CD4-positive, alpha-beta T cell treated with Interleukin-17A for 4 hours (primary cell): ENCODE measurements around the gene ABO.
"Not testable (repeated sequence)": the region's sequence is repeated elsewhere in the genome, so short reads cannot be mapped to it uniquely, and the experiment has no call there.

ENCODE experiments used
- DNase-seq: peaks from one replicate; pipeline ENCODE4 v3.0.0-alpha.2; 2020; ENCODE audit warnings: mixed read lengths

ABO gene

GRCh38 chr9:133238851-133239532, 36.0 kb downstream of the ABO start:
- peak; percentile 73 for DNase-seq

DNA sequence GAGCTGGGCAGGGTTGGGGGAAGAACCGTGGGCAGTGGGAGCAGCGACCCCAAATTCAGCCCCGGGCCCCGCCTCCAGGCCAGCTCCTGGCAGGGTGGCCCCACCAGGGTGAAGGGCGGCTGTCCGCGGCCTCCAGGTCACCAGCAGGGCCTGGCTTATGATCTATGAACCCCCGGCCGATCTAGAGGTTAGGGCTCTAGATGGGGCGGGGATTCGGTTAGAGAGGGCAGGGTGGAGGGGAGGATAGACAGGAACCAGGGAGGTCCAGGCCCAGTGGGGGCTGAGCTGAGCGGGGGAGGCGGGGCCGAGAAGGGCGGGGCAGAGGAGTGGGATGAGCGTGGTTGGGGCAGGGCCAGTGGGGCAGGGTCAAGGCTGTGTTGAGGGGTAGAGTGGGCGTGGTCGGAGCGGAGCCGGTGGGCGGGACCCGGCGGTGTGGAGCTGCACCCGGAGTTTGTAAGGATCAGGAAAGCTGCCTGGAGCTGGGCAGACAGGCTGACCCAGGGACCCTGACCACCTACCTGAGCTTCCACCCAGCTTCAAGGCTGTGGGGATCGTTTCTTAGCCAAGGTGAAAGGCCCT, 36.6 kb downstream of the ABO start:
- DNase-seq = peak; percentile 61

DNA sequence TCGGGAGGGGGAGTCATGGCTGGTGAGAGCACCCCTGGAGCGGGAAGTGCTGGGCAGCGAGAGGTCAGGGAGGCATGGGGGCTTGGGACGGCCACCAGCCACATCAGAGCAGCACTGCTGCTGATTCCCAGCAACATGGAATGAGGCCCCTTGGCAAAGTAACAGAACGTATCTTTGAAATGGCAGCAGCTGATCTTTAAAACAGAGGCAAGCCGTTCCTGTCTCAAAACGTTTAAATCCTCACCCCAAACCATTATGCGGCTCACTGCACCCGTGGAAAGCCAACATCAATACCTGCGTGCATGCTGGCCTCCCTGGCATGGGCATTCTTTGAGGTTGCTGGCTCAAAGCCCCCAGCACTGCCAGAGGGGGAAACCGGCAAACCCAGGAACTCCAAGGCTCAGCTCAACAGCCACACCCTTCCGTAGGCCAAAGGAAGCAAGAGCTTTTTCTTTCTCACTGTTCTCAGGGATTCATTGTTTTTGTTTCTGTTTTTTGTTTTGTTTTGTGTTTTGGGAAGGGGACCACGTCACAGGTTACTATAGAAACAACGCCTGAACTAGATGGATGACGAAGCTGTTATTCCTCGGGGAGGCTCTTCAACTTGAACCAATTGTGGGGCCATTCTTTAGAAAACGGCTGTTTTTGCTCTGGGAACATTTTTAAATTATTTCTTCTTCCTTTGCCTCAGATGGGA, 37.8 kb downstream of the ABO start:
- no peak for DNase-seq

- not testable (repeated sequence) for DNase-seq
These were observed 38.5 kb downstream of the ABO start for GRCh38 chr9:133236291-133237034.

GRCh38 chr9:133235549-133236222, 39.3 kb downstream of the ABO start:
- DNase-seq = no peak

- DNase-seq = no peak
These were observed 40.3 kb downstream of the ABO start for GRCh38 chr9:133234577-133235322.

GRCh38 chr9:133233681-133234432, 41.1 kb downstream of the ABO start:
- DNase-seq = no peak

GRCh38 chr9:133231934-133232568, 43.0 kb downstream of the ABO start:
- DNase-seq = not testable (repeated sequence)

DNA sequence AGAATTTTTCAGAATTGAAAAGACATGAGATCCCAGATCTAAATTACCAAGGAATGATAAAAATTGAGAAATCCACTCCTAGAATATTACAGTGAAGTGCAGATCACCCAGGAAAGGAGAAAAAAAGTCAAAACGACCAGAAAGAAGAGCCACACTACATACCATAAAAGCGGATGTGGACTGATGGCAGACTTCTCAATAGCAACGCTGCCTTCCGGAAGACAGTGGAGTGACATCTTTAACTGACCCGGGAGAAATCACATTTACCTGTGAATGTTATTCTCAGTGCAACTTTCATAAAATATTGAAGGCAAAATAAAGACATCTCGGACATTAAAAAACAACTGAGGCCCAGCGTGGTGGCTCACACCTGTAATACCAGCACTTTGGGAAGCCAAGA, 44.5 kb downstream of the ABO start:
- not testable (repeated sequence) for DNase-seq

GRCh38 chr9:133230093-133230492, 44.9 kb downstream of the ABO start:
- DNase-seq = no peak

- not testable (repeated sequence) for DNase-seq
These were observed 46.4 kb downstream of the ABO start for GRCh38 chr9:133228474-133229193.

- DNase-seq = not testable (repeated sequence)
These were observed 47.0 kb downstream of the ABO start for GRCh38 chr9:133227996-133228395.

DNA sequence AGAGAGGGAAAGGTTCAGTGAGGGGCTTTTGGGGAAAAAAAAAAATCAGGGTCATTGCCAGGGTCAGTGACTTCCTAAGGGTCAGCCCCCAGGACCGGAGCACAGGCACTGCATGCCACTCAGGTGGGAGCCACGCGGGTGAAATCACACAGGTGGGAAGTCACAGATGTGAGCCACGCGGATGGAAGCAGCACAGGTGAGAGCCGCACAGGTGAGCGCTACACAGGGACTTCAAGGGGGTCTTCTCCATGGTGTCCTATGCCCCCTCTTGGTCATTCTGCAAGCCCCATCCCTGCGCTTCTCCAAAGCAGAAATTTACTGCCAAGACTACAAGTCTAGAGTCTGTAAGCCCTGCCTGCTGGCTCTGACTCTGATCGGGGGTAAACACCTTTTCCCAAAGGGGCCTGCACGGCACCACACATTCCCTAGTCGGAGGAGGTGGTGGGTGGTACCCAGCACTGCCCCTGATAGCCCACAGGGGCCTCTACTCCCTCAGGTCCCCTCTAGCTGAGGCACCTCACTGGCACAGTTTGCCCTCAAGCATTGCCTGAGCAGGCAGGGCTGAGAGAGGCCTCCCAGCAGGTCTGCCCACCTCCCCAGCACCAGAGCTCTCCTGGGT, 47.6 kb downstream of the ABO start:
- no peak for DNase-seq

- no peak for DNase-seq
These were observed 48.5 kb downstream of the ABO start for GRCh38 chr9:133226219-133227171.

DNA sequence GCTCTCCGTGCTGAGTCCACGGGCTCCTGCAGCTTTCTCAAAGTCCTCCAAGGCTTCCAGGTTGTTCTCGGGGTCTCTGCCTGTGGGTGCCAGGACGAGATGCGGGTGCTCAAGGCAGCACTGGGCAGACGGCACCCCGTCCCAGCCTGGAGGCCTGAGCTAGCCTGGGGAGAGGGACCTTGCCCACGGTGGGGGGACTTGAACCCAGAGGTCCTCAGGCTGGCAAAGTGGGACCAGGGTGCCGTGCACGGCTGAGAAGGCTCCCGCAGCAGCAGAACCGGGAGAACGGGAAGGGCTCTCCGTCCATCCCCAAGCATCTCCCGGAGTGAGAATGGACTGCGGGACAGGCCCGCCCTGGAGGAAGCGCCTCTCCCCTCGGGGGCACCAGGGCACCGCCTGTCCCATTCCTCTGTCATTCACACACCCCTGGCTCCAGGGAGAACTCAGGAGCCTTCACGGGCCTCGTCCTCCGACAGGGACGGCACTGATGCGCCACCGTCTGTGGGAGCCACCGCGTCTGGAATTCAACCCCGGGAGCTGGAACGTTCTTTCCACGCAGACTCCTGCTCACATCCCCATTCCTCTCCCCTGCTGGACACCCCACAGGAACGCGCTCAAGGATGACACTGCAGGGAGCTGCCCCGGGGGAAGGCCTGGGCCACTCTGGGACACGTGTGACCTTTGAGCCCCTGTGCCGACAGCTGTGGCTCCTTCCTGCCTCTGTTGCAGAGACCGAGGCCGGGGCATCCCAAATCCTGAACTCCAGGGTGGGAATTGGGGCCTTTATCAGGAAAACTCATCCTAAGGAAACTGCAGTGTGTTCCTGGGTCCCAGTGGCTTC, 49.6 kb downstream of the ABO start:
- no peak for DNase-seq

DNA sequence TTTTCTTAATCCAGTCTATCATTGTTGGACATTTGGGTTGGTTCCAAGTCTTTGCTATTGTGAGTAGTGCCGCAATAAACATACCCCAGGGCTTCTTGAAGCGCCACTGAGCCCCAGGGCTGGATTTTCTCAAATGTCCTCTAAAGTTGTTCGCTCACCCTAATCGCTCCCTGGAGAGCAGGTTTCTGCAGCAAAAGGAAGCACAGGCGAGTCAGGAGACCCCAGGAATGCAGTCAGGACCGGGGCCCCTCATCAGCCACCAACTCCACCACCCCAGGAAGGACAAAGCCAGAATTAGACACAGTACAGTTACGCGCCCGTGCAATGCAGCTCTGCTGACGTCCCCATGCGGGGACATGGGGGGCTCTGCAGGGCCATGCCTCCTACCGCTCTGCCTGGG, 50.2 kb downstream of the ABO start:
- no peak for DNase-seq

DNA sequence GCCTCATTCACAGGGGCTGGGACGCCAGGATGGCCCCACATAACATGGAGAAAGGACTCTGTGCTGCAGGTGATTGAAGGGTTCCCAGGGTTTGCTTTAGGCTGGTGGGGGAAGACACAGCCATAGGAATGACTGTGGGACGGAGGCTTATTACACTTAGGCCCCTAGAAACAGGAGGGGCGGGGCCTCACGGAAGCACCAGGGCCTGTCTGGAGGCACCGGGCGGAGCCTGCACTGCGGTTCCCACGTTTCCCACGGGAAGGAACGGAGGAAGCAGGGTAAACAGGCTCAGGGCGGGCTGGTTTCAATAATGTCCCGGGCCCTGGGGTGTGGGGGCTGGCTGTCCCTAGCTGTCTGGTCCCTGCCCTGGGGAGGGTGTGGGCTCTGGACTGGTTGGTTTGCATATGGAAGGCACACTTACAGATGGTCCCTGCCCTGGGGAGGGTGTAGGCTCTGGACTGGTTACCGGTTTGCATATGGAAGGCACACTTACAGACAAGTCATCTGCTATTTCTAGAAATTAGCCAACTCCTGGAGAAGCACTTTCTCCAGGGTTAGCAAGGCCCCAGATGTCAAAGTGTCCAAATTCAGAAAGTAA, 51.7 kb downstream of the ABO start:
- not testable (repeated sequence) for DNase-seq
